ENCODE measurements around the gene STX11. TPM values are rescaled to one million over a fixed set of nuclear protein-coding genes. Genes with fewer than 3 reads are reported as not detected.
A peak's percentile ranks its signal among the peaks of the same experiment; 100 is the strongest.

STX11 gene
- total RNA-seq, 2 experiments from 2014 or later = 17.2 to 17.5 TPM

GRCh38 chr6:144144996-144145395, 5.3 kb upstream of the STX11 start:
- Mint-ChIP-seq H3K27ac (no peak overlapping the region), H3K27me3 (ENCODE audit: low read depth) (no peaks in the 10 kb centered on the region), H3K4me1 (ENCODE audit: low read depth) (peaks cover 5% of the 10 kb centered on the region), H3K9me3 (no peaks in the 10 kb centered on the region), H3K4me3 (no peak overlapping the region), H3K36me3 (ENCODE audit: low read depth) (no peaks in the 10 kb centered on the region)
- CTCF ChIA-PET = interaction anchor here (1.6 kb wide), 1 partner anchor 14 kb away, joined by 5 read pairs; no protein-coding TSS in a partner anchor
- intact Hi-C loops (cut with micrococcal nuclease) = no loop called here
- DNase-seq = no peak

- CTCF ChIA-PET = no interaction called here
- peaks cover 5% of the 10 kb centered on the region for H3K4me1 Mint-ChIP-seq (ENCODE audit: low read depth)
Measured at GRCh38 chr6:144145541-144145940, 4.8 kb upstream of the STX11 start.

GRCh38 chr6:144148886-144149285, 1.4 kb upstream of the STX11 start:
- H3K4me1 Mint-ChIP-seq (ENCODE audit: low read depth) = peaks cover 29% of the 10 kb centered on the region
- no peak for DNase-seq
- H3K27ac Mint-ChIP-seq = no peak overlapping the region

More at GRCh38 chr6:144145541-144145940, 4.8 kb upstream of the STX11 start:
- no peak for DNase-seq
- no peak overlapping the region for H3K4me3 Mint-ChIP-seq
- H3K36me3 Mint-ChIP-seq (ENCODE audit: low read depth) = no peaks in the 10 kb centered on the region
- H3K27me3 Mint-ChIP-seq (ENCODE audit: low read depth) = no peaks in the 10 kb centered on the region
- intact Hi-C loops (cut with micrococcal nuclease) = no loop called here
- H3K27ac Mint-ChIP-seq = no peak overlapping the region
- no peaks in the 10 kb centered on the region for H3K9me3 Mint-ChIP-seq

DNA sequence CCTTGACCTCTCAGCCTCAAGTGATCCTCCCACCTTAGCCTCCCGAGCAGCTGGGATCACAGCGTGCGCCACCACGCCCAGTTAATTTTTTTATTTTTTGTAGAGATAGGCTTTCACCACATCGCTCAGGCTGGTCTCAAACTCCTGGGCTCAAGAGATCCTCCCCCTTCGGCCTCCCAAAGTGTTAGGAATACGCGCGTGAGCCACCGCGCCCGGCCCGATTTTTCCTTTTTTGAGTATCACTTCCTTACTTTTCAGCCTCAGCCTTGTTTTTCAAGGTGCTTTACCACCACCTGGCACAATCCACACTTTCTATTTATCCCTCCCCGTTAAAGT, 791 bp upstream of the STX11 start:
- CTCF ChIA-PET = interaction anchor here (1.2 kb wide), 1 partner anchor 67 kb away, joined by 4 read pairs; no protein-coding TSS in a partner anchor
- Mint-ChIP-seq H3K27me3 (ENCODE audit: low read depth) (no peaks in the 10 kb centered on the region), H3K27ac (peak overlapping the region; percentile 75), H3K36me3 (ENCODE audit: low read depth) (peaks cover 25% of the 10 kb centered on the region), H3K4me1 (ENCODE audit: low read depth) (peaks cover 35% of the 10 kb centered on the region), H3K9me3 (no peaks in the 10 kb centered on the region), H3K4me3 (peak overlapping the region; percentile 70)
- intact Hi-C loops (cut with micrococcal nuclease) = no loop called here
- DNase-seq = no peak

More at GRCh38 chr6:144148886-144149285, 1.4 kb upstream of the STX11 start:
- H3K9me3 Mint-ChIP-seq = no peaks in the 10 kb centered on the region
- intact Hi-C loops (cut with micrococcal nuclease) = no loop called here
- CTCF ChIA-PET = interaction anchor here (1.2 kb wide), 1 partner anchor 68 kb away, joined by 4 read pairs; no protein-coding TSS in a partner anchor
- H3K36me3 Mint-ChIP-seq (ENCODE audit: low read depth) = peaks cover 20% of the 10 kb centered on the region
- H3K27me3 Mint-ChIP-seq (ENCODE audit: low read depth) = no peaks in the 10 kb centered on the region
- H3K4me3 Mint-ChIP-seq = no peak overlapping the region

- no peaks in the 10 kb centered on the region for H3K27me3 Mint-ChIP-seq (ENCODE audit: low read depth)
- H3K9me3 Mint-ChIP-seq = no peaks in the 10 kb centered on the region
- CTCF ChIA-PET = interaction anchor here (0.7 to 1.0 kb wide), 2 partner anchors 44 to 45 kb away, joined by 3 read pairs; no protein-coding TSS in a partner anchor
- peak overlapping the region; percentile 93 for H3K27ac Mint-ChIP-seq
- intact Hi-C loops (cut with micrococcal nuclease) = loop anchor here (1.0 to 10.0 kb wide), 15 partner anchors 20 to 1206 kb away; partner anchors contain the start of genes ADAT2, HIVEP2, LTV1 and PEX3
- H3K4me1 Mint-ChIP-seq (ENCODE audit: low read depth) = peaks cover 47% of the 10 kb centered on the region
- peak overlapping the region; percentile 81 for H3K4me3 Mint-ChIP-seq
- peaks cover 34% of the 10 kb centered on the region for H3K36me3 Mint-ChIP-seq (ENCODE audit: low read depth)
- DNase-seq = peak; percentile 85
Measured at GRCh38 chr6:144150710-144151657, 667 bp downstream of the STX11 start.

GRCh38 chr6:144152334-144152900, 2.1 kb downstream of the STX11 start:
- peaks cover 48% of the 10 kb centered on the region for H3K36me3 Mint-ChIP-seq (ENCODE audit: low read depth)

GRCh38 chr6:144153260-144153659, 2.9 kb downstream of the STX11 start:
- intact Hi-C loops (cut with micrococcal nuclease) = loop anchor here (5.0 to 10.0 kb wide), 3 partner anchors 616 to 1208 kb away; partner anchors contain the start of genes ADAT2, HIVEP2 and PEX3
- Mint-ChIP-seq H3K9me3 (no peaks in the 10 kb centered on the region), H3K27ac (no peak overlapping the region), H3K36me3 (ENCODE audit: low read depth) (peaks cover 50% of the 10 kb centered on the region), H3K27me3 (ENCODE audit: low read depth) (no peaks in the 10 kb centered on the region), H3K4me3 (no peak overlapping the region), H3K4me1 (ENCODE audit: low read depth) (peaks cover 57% of the 10 kb centered on the region)
- CTCF ChIA-PET = no interaction called here
- no peak for DNase-seq

More at GRCh38 chr6:144152334-144152900, 2.1 kb downstream of the STX11 start:
- Mint-ChIP-seq H3K9me3 (no peaks in the 10 kb centered on the region), H3K27ac (peak overlapping the region; percentile 93), H3K27me3 (ENCODE audit: low read depth) (no peaks in the 10 kb centered on the region), H3K4me3 (peak overlapping the region; percentile 81), H3K4me1 (ENCODE audit: low read depth) (peaks cover 57% of the 10 kb centered on the region)
- CTCF ChIA-PET = interaction anchor here (0.6 kb wide), 1 partner anchor 21 kb away, joined by 3 read pairs; no protein-coding TSS in a partner anchor
- DNase-seq = no peak
- intact Hi-C loops (cut with micrococcal nuclease) = loop anchor here (5.0 to 10.0 kb wide), 3 partner anchors 615 to 1208 kb away; partner anchors contain the start of genes ADAT2, HIVEP2 and PEX3

GRCh38 chr6:144153971-144154370, 3.7 kb downstream of the STX11 start:
- CTCF ChIA-PET = interaction anchor here (1.0 kb wide), 1 partner anchor 65 kb away, joined by 3 read pairs; no protein-coding TSS in a partner anchor
- no peak overlapping the region for H3K27ac Mint-ChIP-seq
- H3K4me3 Mint-ChIP-seq = no peak overlapping the region
- DNase-seq = no peak
- no peaks in the 10 kb centered on the region for H3K9me3 Mint-ChIP-seq
- no peaks in the 10 kb centered on the region for H3K27me3 Mint-ChIP-seq (ENCODE audit: low read depth)
- intact Hi-C loops (cut with micrococcal nuclease) = loop anchor here (5.0 to 10.0 kb wide), 3 partner anchors 617 to 1209 kb away; partner anchors contain the start of genes ADAT2, HIVEP2 and PEX3
- H3K4me1 Mint-ChIP-seq (ENCODE audit: low read depth) = peaks cover 57% of the 10 kb centered on the region
- peaks cover 53% of the 10 kb centered on the region for H3K36me3 Mint-ChIP-seq (ENCODE audit: low read depth)

- H3K27me3 Mint-ChIP-seq (ENCODE audit: low read depth) = no peaks in the 10 kb centered on the region
- DNase-seq = no peak
- no peak overlapping the region for H3K4me3 Mint-ChIP-seq
- peaks cover 51% of the 10 kb centered on the region for H3K4me1 Mint-ChIP-seq (ENCODE audit: low read depth)
- H3K36me3 Mint-ChIP-seq (ENCODE audit: low read depth) = peaks cover 56% of the 10 kb centered on the region
- intact Hi-C loops (cut with micrococcal nuclease) = loop anchor here (10.0 kb wide), 2 partner anchors 701 to 1211 kb away; partner anchors contain the start of genes ADAT2, HIVEP2 and PEX3
- H3K9me3 Mint-ChIP-seq = no peaks in the 10 kb centered on the region
- no peak overlapping the region for H3K27ac Mint-ChIP-seq
- CTCF ChIA-PET = interaction anchor here (0.6 to 1.8 kb wide), 2 partner anchors 61 to 157 kb away, joined by 4 to 5 read pairs; no protein-coding TSS in a partner anchor
Measured at GRCh38 chr6:144155529-144155928, 5.2 kb downstream of the STX11 start.

DNA sequence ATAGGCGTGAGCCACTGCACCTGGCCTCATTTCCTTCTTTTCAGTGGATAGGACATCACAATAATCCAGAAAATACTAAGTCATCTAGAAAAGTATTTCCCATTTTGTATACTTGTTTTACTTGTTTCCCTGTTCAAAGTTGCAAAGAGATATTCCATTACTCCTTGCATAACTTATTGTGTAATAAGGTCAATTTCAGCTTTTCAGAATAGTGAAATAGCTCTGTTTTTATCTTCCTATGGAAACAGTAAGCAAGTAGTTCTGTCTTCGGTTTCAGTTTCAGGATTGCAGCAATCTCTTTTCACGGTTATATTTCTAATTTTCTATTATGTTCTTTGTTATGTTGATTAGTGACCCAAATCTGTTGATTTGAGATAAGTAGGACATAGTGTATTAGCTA, 6.0 kb downstream of the STX11 start:
- no peak overlapping the region for H3K27ac Mint-ChIP-seq
- CTCF ChIA-PET = interaction anchor here (0.6 to 1.8 kb wide), 3 partner anchors 60 to 373 kb away, joined by 3 to 5 read pairs (median 3); no protein-coding TSS in a partner anchor
- H3K9me3 Mint-ChIP-seq = no peaks in the 10 kb centered on the region
- intact Hi-C loops (cut with micrococcal nuclease) = loop anchor here (10.0 kb wide), 2 partner anchors 702 to 1212 kb away; partner anchors contain the start of genes ADAT2, HIVEP2 and PEX3
- DNase-seq = no peak
- no peaks in the 10 kb centered on the region for H3K27me3 Mint-ChIP-seq (ENCODE audit: low read depth)
- H3K36me3 Mint-ChIP-seq (ENCODE audit: low read depth) = peaks cover 55% of the 10 kb centered on the region
- peaks cover 50% of the 10 kb centered on the region for H3K4me1 Mint-ChIP-seq (ENCODE audit: low read depth)
- no peak overlapping the region for H3K4me3 Mint-ChIP-seq

DNA sequence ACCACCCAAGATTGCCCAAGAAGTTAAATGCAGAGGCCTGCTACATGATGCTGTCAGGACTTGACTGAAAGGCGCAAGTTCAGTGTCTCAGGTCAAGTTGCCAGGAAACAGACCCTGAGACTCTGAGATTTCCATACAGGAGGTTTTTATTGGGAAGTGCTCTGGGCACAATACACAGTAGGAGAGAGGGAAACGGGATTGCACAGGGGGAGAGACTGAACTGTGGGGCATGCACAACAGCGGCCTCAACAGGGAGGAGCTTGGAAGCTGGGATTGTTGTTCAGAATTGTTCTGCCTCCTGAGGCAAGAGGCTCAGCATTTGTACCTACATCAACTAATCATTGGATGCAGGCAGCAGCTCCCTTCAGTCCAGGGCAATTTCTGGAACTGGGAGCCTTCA, 6.7 kb downstream of the STX11 start:
- CTCF ChIA-PET = interaction anchor here (0.8 kb wide), 1 partner anchor 61 kb away, joined by 3 read pairs; no protein-coding TSS in a partner anchor
- H3K36me3 Mint-ChIP-seq (ENCODE audit: low read depth) = peaks cover 59% of the 10 kb centered on the region
- no peaks in the 10 kb centered on the region for H3K27me3 Mint-ChIP-seq (ENCODE audit: low read depth)
- H3K4me1 Mint-ChIP-seq (ENCODE audit: low read depth) = peaks cover 45% of the 10 kb centered on the region
- no peak for DNase-seq
- no peak overlapping the region for H3K27ac Mint-ChIP-seq
- intact Hi-C loops (cut with micrococcal nuclease) = loop anchor here (10.0 kb wide), 2 partner anchors 702 to 1212 kb away; partner anchors contain the start of genes ADAT2, HIVEP2 and PEX3
- no peaks in the 10 kb centered on the region for H3K9me3 Mint-ChIP-seq
- no peak overlapping the region for H3K4me3 Mint-ChIP-seq

Measured in activated naive CD4-positive, alpha-beta T cell treated with anti-CD3 and anti-CD28 coated beads for 36 hours (primary cell).